RKO (cell line): ENCODE measurements around the gene CMTM8.

Experiments used
- DNase-seq: peaks from one replicate; pipeline ENCODE4 v3.0.0-alpha.2; 2016; ENCODE audit warnings: low spot score

The CMTM8 gene

DNA sequence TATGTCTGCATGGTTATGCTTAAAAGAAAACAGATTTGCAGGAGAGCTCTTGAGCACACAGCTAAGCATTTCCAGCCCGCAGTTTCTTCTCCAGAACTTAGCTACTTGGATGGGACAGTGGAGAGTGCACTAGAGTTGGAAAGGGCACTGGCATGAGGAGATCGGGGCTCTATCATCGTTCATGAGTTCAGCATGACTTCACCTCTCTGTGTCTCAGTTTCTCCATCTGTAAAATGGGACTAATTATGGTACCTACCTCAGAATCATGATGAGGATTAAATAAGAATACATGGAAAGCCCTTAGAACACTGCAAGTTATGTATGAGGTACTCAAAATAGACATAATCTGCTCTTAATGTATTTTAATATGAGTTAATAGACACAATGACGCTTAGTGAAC is 69.9 kb downstream of the CMTM8 start:
- DNase-seq, result no peak

DNA sequence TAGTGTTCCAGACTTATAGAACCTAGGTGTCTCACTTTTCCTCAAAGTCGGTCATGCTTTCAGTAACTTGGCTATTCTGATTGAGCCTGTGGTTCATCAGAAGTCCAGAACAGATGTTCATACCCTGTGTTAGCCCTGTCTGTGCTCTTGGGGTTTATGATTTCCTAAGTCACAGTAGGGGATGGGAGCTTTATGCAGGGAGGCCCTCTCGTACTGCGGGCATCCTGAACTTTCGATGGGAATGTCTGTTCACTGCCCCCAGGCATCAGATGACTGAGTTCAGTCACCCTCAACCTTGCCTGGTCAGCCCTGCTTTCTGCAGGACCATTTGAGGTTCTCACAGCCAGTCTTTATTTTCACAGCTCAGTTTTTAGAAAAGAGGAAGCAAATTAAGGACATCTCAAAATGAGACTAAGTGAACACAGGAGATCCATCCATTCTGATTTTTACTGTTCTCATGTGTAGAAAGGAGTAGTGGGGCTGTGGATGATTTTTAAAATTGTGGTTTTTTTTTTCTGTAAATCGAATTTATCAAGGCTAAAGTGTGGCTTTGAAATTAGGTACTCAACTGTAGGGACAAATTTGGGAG is 71.3 kb downstream of the CMTM8 start:
- DNase-seq, result no peak

DNA sequence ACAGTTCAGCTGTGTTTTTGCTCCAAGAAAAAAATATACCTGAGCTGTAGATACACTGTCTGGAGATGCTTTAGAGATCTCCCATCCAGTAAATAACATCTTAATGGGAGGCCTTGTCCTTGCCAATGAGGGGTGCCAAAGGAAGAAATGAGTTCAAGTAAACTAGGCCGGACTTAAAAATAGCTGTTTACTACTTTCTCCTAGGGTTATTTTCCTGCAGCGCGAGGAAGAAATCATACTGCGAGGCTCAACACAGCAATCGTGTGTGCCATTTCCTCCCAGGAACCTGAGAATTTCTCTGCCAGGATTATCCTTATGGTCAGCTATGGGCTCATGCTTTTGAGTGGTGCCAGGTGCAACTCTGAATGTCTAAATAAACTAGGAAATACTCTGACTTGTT is 71.9 kb downstream of the CMTM8 start:
- no peak for DNase-seq

DNA sequence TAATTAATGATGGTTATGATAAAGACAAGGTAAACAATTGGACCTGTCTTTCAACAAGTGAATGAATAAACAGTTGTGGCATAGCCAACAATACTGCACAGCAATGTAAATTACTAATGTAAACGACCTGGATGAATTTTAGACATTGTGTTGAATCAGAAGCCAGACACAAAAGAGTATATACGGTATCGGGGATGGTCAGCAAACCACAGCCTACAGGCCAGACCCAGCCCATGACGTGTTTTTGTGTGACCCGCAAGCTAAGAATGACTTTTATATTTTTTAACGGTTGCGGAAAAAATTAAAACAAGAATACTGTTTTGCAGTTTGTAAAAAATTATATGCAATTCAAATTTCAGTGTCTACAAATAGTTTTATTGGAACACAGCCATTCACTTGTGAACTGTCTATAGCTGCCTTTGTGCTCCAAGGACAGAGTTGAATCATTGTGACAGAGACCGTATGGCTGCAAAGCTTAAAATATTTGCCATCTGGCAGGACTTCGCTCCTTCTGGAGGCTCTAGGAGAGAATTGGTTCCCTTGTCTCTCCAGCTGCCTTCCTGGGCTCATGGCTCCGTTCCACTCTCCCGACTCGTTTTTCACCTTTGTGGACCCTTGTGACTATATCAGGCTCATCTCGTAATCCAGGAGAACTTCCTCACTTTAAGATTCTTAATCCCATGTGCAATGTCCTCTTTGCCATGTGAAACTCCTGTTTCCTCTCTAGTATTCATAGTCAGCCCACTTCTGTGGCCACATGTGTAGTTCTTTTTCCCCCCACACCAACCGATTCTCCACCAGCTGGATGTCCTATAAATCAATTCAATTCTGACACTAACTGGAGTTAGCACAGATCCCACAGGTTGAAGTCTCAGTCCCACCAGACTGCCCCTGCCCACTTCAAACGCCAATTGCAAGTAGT is 72.7 kb downstream of the CMTM8 start:
- DNase-seq, result no peak

DNA sequence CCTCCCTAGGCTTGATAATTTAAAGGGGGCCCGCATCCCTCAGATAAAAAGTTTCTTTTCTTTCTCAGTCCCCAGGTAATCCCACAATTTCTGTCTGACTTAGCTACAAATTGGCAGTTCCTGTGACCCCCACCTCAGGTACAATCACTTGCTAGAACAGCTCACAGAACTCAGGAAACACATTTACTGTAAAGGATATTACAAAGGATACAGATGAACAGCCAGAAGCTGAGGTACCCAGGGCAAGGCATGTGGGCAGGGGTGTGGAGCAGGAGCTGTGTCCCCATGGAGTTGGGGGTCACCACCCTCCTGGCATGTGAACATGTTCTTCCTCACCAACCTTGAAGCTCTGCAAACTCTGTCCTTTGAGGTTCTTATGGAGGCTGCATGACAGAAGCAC is 73.8 kb downstream of the CMTM8 start:
- DNase-seq, result no peak

DNA sequence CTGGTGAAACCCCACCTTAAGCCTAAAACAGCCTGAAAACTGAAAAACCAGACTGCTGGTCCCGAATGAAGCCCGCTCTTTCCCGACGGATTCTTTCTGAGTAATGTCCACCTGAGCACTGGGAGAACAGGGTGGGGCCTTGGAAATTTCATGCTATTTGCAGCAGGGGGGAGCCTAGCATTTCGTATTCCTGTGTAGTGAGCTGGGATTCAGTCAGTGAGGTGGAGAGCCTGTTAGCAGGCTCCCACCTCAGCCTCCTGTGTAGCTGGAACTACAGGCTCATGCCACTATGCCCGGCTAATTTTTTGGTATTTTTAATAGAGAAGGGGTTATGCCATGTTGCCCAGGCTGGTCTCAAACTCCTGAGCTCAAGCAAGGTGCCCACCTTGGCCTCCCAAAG is 74.7 kb downstream of the CMTM8 start:
- DNase-seq, result no peak

DNA sequence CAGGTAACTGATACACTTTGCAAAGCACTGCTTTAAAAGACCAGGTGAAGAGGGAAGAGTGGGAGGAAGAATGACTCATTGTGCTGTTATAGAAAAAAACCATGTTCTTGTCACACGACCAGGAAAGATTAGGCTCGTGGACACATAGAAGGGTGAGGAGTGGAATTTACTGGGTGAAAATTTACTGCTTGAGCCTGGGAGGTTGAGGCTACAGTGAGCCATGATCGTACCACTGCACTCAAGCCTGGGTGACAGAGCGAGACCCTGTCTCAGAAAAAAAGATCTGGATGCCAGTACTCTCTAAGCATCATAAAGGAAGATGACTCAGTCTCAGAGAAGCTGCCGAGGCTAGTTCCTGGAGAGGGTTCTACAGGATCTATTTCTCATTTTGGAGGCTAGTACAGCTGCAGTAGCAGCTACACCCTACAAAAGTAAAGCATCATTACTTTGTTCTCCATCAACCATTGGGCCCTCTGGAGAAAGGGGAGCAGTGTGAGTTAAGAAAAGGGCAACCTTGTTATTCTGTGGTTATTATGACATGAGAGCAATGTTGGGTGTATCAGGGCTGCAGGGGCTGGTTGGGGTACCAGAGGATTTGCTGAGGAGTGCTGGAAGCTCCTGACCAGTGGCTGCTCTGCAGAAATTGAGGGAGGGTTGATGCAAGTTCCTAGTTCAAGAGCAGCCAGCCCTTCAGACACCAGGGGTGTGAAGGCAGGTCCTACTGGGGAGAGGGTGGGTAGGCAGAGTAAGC is 75.4 kb downstream of the CMTM8 start:
- DNase-seq, result peak; percentile 55

DNA sequence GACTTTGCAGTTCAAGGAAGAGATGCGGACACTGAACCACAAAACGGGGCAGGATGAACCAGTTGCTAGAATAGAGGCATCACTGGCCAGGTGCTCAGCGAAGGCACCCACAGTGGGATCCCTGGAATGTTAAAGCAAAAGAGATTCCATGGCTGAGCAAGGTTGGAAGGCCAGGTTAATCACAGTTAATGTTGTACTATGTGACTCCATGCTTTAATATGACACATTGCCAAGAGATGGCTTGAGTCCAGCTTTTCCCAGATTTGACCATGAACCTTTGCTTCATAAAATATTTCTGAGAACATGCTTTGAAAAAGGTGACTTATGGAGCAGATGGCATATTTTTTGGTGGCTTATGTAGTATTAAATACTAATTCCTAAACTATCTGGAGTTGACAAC is 77.0 kb downstream of the CMTM8 start:
- DNase-seq, result peak; percentile 2

DNA sequence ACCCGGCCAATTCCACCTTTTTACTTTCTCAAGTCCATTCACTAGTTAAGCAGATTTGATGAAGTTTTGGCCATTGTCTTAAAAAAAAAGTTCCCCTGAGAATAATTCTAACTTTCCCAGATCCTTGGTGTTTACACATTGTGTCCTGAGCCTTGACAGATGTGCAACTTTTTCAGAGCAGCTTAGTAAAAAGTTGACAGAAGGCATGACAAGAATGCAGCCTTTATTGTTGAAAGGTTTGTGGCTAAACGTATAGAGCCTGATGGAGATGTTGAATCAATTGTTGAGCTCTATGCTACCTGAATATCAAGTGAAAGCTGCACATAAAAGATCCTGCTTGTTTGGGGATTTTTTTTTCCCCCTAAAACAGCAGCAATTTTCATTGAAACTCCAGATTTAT is 77.8 kb downstream of the CMTM8 start:
- DNase-seq, result no peak

DNA sequence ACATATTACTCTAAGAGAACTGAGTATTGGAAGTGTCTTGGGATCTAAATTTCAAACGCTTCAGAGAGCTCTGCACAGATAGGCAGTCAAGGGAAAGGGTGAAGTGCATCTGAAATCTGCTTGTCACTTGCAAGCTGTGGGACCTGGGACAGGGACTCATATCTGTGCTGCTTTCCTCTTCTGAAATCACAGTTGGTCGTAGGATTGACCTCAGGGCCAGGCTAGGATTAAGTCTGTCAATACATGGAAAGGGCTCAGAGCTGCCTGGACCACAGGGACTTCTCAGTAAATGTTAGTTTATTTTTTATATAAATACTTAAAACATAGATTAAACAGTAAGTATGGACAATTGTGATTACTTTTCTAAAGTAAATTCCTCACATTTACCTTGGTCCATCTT is 78.5 kb downstream of the CMTM8 start:
- DNase-seq, result no peak

DNA sequence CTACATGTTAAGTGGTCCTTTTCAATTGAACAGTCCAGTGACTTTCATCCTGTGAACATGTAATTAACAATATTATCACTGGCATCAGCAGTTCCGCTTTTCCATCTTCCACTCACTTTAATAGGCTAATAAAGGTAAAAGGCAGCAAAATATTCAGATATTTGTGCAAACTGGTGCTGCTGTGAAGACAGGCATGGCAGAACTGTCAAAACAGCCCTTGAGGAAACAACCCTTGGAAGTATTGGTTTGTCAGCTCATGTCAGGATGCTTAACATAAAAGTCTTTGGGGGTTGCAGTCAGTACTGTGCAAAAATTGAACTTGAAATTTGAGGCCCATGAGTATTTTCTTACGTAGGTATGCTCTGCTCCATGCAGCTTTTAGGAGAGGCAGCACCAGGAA is 81.1 kb downstream of the CMTM8 start:
- no peak for DNase-seq

DNA sequence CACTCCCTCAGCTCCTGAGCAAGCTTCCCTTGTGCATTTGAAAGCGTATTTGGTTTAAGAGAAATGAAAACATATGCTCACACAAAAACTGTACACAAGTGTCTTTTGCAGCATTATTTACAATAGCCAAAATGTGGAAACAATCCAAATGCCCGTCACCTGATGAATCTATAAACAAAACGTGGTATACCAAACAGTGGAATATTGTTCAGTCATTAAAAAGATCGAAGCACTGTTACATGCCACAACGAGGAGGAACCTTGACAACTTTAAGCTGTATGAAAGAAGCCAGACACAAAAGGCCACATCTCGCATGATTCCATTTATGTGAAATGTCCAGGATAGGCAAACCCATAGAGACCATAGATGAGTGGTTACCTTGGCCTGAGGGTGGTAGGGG is 81.6 kb downstream of the CMTM8 start:
- no peak for DNase-seq

DNA sequence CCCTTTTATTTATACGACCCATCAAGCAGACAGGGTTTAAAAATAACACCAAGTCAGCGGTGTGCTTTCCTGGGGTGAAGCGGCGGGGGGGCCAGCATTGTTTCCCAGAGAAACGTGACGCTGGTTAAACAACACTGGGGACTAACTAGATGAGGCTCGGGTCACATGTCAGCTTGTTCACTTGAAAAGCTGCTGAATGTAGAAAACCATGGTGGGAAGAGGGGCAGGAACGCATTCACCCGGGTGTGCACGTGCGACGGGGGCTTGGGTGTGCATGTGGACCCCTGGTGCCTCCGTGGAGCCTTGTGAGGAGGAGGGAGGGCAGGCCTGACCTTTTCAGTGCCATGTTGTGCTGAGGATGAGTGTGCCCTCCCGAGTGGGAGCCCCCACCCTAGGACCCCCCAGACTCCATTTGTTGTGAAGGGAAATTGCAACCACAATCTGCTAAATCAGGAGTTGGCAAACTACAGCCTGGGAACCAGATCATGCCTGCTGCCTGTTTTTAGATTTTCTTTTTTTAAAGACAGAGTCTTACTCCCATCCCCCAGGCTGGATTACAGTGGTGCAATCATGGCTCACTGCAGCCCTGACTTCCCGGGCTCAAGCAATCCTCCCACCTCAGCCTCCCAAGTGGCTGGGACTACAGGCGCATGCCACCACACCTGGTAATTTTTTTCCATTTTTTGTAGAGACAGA is 82.8 kb downstream of the CMTM8 start:
- DNase-seq, result no peak

DNA sequence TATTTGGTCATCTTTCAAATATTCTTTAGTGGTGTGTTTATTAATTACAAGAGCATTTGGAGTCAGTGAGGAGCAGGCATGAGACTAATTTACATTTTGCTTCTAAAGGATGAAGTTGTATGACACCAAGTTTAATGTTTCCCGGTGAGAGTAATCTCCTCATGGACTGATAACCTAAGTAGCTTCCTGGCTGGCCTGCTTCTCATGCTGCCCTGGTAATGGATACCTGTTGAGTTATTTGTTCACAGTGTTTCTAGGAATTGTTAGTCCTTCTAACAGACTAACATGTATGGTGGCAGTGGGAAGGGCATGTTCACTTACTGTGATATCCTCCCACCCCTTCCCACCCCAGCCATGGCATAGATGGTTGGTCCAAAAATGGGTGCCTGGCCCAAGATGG is 83.8 kb downstream of the CMTM8 start:
- DNase-seq, result no peak

DNA sequence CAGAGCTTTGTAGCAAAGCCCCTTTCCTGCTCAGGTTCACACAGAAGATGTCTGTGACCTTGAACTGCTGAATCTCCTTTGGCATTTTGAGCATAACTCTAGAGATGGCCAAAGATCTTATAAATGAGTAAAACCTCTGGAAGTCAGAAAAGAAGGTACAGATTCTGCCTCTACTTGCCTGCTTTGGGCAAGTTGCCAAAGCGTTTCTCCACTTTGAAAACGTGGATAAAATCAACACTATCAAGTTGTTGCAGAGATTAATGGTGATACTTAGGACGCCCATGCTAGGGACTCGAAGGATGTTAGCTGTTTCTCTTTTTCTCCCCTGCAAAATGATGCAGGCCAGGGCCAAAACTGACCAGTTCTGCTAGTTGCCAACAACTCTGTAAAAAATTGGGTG is 85.1 kb downstream of the CMTM8 start:
- no peak for DNase-seq

DNA sequence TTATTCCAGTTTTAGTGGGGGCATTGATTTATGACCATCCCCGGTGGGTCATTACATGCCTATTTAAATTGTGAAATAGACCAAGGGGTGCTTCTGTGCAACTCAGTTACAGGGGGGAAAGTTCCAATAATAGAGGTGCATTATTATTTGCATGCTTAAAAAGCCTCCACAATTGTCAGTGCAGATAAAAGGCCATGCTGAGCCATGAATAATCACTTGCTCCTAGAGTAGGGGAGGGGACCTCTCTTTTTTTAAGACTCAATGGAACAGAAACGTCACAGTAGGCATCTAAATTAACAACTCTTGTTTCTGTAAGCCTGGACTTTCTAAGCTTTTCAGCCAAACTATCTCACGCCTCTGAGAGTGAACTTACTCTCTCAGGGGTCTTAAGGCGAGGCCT is 86.7 kb downstream of the CMTM8 start:
- DNase-seq, result no peak

DNA sequence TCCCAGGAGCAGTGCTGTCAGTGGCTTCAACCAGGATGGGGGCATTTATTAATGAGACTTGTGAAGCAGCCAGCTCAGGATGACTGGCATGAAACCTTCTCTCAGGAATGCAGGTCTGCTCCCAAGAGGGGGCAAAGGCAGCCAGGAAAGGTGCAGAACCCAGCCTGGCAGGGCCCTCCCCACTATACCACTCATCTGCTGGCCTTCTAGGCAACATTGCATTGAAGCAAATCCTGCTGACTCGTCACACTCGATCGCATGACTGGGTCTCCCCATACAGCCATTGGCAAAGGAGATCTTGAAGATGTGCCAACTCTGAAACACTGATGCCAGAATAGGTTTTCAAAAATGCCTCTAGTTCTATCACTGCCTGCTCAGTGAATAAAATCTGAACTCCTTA is 87.4 kb downstream of the CMTM8 start:
- DNase-seq, result no peak

DNA sequence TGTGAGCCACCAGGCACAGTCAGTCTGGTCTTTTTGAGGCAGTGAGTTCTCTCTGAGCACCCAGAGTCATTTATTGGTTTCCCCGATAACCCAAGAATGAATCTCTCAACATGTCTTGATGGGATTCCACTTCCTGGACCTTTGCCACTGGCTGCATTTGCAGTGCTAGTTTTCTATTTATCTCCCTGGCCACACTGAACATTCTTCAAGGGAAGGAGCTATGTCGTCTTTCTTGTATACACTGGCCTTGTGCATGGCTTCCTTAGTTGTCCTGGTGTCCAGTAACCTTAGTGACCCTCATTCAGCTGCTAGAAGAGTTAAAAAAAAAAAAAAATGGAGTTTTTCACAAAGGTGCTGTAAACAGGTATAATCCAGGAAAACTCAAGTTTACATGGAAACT is 88.3 kb downstream of the CMTM8 start:
- DNase-seq, result no peak

DNA sequence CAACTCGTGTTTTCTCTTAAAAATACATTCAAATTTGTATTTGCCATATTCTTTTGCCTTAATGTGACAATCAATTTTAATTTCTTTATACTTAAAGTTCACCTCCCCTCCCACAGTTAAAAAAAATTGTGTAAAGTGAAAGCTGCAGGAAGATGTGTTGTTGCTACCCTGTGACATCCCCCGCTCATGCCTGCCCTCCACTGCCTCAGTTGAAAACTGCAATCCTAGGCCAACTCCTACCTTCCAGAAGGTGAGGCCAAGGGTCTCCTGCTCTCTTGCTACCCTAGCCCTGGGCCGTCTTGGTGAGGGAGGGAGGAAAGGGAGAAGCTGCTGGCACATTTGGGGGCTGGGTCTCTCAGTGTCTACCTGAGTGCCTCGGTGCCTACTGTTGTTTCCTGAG is 96.2 kb downstream of the CMTM8 start:
- DNase-seq, result no peak

DNA sequence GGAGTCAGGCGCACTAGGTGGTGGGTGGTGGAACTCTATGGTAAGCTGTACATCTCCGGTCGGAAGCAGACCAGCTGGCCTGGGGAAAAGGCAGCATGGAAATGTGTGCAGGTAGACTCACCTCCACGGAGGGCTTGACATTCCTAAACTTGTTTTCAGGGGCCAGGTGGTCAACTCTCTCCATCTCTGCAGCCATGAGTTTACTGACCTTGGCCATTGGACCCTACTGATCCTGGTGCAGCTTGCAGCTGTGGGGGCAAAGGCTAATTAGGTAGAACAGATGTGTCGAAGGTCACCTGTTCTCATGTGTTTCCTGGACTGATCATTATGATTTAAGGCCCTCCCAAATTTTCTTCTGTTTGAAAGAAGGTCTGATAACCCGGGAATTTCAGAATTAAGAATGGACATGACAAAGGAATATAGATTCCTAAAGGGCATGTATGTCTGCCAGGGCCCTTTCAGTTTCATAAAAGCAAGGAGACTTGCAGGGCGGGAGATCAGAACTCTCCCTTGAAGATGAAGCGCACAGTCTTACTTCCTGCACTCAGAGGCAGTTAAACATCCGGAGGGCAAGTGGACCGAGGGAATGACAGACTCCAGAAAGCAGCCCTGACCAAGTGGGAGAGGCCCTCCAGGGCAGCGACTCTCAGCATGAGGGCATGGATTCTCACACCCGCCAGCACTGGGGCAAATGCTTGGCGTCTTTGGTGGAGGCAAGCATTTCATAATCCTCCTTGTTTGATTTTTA is 97.1 kb downstream of the CMTM8 start:
- no peak for DNase-seq

DNA sequence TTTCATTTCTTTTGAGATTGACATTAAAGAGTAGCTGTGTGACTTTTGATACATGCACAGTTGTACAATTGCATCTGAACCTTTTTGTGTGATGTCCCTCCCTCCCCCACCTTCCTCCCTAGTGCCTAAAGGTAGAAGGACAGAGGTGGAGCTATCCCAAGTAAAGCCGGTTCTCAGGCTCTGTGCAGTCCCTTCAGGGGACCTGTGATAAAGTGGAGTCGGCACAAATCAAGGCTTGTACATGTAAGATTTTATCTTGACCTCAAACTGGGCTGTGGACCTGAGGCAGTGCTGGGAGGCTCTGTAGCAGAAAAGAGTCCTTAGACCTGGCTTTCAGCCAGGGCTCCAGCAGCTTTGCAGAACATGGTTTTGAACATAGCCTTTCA is 97.6 kb downstream of the CMTM8 start:
- no peak for DNase-seq

DNA sequence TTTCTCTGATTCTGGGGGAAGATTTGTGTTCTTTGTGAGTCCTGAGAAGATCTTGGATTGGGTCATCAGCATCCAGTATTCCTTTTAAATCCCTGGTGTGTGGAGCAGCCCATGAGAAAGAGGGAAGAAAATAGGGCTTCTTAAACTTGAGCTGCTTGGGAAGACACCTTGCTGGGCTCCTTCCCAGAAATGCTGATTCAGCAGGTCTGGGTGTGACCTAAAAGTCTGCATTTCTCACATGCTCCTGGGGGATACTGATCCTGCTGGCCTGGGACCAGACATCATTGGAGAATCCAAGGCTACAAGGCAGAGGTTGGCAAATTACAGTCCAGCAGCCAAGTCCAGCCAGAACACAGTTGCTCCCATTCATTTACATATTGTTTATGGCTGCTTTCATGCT is 99.0 kb downstream of the CMTM8 start:
- no peak for DNase-seq
